ENCODE measurements around the gene SLC5A1.
"Not testable (repeated sequence)": the region's sequence is repeated elsewhere in the genome, so short reads cannot be mapped to it uniquely, and the experiment has no call there.

Gene SLC5A1

DNA sequence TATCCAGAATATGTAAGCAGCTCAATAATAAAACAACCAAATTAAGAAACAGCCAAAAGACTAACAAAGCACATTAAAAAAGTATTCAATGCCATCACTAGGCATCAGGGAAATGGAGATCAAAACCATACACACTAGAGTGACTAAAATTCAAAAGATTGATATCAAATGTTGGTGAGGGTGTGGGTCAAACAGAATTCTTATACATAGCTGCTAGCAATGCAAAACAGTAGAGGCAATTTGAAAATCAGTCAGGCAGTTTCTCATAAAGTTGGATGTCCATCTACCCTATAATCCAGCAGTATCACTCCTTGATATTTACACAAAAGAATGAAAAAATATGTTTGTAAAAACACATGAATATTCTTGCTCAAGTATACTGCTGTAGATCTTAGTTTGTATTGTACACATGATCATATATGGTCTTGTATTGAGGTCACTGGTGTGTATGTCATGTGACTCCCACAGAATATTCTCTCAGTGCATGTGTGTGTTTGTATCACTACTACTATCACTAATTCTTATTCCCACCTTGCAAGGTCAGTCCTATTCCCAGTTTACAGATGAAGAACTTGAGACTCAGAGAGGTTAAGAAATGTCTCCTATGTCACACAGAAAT lies 54.9 kb downstream of the SLC5A1 start:
- no peak for DNase-seq

DNA sequence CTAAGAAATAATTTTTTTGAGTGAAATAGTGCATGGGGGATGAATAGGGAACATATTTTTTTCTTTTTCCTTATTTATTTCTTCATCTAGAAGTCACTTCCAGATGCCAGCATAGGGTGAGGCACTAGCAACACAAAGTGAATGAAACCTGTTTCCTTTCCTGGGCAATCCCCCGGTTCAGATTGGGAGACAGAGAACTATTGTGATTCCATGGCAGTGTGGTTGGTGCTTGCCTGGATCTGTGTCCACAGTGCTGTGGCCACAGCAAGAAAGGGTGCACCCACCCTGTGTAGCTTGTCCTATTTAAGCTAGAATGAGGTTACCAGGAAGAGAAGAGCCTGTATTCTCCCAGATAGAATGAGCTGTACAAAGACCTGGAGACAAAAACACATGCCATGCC lies 57.6 kb downstream of the SLC5A1 start:
- no peak for DNase-seq

DNA sequence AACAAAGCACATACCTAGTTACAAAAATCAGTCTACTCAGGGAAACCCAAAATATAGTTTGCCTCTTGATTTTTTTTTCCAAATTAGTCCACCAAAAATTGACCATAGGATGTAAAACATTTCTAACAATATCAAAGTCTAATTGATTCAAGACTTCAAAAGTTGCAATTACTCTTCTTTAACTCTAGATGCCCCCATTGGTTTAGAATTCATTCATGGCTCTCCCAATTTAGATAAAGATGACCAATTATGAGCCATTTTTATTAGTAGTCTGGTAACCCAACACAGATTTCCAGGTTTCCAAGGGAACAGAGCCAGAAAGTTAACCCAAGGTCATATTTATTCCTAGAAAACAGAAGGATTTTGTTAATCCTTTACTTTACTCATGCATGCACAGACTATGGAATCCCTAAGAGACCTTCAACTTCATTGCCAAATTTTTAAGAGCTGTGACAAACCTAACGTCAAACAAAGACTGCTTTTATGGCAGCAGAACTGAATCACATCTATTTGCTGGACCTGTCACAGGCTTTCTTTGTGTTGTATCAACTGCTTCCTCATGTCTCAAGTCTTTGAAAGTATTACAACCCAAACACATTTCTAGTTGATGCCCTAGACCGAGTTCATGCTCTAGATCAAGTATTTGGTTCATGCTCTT lies 60.7 kb downstream of the SLC5A1 start:
- no peak for DNase-seq

DNA sequence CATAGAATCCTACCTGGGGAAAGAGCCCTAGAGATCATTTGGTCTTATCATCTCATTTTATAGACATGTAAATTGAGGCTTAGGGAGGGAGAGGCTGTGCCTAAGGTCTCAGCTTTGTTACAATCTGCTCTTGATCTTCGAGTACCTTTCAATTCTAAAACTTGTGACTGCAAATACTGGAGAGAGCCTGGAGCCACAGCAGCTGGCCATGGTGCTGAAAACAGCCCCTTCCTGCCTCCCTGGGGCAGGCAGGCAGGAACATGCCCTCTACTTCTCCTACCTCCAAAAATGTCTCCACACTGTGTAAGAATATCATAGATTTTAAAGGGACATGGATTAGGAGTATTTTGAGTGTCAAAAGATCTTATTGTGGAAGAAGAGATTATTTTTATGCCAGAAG lies 63.9 kb downstream of the SLC5A1 start:
- DNase-seq = no peak

DNA sequence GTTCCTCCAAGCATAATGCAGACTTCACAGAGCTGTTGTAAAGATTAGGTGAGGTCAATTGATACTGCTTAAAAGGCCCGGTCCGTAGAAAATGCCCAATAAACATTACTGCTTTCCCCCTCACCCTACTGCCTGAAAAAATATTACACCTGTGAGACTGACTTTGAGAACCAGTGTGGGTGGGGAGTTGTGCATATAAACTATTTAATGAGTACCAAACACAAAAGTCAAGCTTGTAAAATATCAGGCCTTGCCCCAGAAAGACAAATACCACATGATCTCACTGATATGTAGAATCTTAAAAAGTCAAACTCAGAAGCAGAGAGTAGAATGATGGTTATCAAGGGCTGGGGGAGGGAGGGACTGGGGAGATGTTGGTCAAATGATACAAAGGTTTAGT lies 69.3 kb downstream of the SLC5A1 start:
- DNase-seq = no peak

DNA sequence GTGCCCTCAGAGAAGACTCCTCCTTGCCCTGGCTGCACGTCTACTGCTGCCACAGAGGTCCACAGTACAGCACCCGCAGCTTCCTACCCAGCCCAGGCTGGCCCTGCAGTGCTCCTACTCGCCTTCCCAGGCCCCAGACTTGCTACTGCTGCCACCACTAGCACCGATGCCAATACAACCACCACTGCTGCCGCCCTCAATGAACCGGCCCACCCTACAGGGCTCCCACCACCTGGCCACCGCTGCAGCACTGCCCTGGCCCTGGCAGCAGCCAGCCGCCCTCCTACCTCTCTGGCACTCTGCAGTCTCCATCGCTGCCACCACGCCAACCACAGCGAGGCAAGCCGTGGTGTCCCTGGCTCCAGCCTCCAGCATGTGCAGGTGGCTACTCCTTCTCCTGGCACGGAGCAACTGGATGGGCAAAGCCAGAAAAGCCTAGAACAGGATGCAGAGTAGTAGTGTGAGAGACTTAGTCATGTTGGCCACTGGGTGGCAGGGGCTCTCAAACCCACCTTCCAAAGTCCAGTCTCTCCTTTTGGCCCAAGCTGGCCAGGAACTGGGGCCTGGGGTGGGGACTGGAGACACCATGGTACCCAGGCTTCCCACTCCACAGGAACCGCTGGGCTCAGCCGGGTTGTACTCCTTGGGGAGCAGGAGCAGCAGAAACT lies 76.6 kb downstream of the SLC5A1 start:
- no peak for DNase-seq

DNA sequence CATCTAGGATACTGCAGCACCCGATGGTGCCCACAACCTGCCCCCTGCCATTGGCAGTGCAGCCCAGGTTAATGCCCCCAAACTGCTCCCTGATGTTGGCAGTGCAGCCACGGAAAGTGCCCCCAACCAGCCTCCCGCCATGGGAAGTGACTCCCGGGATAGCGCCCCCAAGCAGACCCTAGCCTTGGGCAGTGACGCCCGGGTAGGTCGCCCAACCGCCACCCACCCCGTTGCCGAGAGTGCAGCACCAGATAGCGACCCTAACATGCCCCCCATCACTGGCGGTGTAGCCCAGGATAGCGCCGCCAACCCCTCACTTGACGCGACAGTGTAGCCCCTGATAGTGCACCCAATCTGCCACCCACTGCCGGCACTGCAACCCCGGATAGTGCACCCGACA lies 77.5 kb downstream of the SLC5A1 start:
- DNase-seq = no peak

DNA sequence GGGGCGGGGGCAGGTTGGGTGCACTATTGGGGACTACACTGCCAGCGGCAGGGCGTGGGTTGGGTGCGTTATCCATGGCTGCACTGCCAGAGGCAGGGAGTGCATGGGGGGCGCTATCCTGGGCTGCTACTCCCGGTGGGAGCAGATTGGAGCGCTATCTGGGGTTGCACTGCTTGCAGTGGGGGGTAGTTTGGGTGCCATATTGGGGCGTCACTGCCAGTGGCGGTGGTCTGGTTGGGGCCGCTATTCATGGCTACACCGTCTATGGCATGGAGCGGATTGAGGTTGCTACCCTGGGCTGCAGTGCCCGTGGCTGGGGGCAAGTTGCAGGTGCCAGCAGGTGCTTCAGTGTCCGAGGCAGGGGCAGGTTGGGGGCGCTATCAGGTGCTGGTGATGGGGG lies 79.8 kb downstream of the SLC5A1 start:
- no peak for DNase-seq

DNA sequence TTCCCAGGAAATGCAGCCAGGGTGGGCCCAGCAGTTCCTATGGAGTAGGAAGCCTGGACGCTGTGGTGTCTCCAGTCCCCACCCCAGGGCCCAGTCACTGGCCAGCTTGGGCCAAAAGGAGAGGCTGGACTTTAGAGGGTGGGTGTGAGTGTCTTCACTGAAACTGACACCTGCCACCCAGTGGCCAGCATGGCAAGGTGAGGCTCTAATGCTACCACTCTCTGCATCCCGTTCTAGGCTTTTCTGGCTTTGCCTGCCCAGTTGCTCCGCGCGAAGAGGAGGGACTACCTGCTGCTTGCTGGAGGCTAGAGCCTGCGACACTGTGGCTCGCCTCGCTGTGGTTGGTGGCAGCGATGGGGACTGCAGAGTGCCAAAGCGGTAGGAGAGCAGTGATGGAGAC lies 80.6 kb downstream of the SLC5A1 start:
- no peak for DNase-seq

DNA sequence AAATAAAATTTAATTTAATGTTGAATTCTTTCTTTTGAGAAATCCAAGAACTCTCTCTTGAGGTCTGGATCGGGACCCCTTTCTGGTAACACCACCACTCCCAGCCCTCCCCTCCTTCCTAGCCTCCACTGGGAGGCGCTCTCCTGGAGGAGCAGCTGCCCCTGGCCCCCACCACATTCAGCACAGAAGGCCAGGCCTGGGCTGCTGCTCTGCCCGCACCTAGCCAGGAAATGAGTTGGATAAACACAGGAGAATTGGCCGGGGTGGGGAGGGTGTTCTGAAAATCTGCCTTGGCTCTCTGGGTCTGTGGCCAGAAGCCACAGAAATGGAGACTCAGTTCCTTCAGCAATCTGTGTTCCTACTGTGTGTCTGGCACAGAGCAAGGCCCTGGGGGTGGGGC lies 84.8 kb downstream of the SLC5A1 start:
- DNase-seq = no peak

DNA sequence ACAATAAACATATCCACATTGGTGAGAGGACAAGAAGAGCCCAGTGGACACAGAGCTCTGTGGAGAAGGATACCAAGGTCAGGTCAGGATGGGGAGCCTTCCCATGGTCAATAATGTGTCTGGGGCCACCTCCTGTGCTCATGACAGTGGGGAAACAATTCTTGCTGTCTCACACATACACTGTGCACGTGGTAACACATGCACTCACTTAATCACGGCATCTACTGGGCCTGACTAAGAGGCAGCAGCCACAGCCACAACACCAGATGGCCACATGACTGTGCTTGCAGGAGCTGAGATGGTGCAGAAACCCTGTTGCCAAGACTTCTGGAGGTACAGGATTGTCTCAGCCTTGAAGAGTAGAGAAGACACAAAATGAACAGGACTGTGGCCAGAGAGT lies 87.4 kb downstream of the SLC5A1 start:
- no peak for DNase-seq

DNA sequence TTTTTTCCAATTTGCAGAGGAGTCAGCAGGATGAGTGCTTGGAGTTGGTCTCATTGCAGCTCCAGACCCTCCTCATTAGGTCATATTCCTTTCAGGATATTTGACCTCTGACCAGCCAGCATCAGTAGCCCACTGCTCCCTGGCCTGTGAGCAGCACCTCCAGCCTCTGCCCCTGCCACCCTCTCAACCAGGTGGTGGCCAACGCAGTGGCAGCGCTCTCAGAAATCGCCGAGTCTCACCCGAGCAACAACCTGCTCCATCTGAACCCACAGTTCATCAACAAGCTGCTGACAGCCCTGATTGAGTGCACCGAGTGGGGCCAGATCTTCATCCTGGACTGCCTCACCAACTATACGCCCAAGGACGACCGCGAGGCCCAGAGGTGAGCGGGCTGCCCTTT lies 89.1 kb downstream of the SLC5A1 start:
- DNase-seq = no peak

DNA sequence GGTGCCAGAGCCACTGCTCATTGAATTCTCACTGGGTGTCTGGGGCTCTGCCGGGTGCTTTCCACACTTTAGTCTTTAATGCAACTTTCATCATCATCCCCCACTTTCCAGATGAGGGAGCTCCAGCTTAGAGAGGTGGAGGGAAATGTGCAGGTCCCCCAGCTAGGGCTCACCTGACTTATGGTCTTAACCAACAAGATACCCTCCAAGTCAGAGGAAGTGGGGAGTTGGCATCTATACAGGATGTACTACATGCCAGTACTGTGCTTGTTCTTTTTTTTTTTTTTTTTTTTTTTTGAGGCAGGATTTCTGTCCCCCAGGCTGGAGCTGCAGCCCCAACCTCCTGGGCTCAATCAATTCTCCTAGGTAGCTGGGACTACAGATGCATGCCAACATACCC lies 89.7 kb downstream of the SLC5A1 start:
- DNase-seq = no peak

DNA sequence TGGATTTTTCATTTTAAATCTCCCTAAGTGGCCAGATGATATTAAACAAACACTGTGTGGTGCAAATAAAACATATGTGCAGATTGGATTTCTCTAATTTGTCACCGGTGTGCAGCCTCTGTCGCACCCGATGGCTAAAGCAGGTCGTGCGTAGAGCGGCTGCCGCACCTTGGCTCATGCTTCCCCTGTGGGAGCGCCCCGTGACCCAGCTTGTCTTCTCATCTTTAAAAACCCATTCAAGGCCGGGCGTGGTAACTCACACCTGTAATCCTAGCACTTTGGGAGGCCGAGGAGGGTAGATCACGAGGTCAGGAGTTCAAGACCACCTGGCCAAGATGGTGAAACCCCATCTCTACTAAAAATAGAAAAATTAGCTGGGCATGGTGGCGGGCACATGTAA lies 91.7 kb downstream of the SLC5A1 start:
- DNase-seq = not testable (repeated sequence)

DNA sequence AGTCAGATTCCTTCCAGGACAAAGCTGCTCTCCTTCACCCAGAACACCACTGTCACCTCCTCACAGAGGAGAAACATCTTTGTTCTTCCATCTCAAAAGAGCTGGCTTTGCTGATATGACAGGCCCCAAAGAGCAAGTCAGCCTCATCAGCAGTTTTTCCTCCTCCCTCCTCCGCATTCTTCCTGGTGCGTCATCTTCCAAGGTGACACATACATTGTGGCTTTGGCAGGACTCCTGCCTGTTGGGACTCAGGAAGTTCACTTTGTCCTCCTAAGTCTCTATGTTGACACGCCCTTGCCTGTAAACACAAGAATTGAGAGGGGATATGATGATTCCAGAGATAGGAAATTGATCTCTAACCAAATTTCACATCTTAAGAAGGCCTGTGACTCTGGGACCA lies 92.9 kb downstream of the SLC5A1 start:
- DNase-seq = not testable (repeated sequence)

DNA sequence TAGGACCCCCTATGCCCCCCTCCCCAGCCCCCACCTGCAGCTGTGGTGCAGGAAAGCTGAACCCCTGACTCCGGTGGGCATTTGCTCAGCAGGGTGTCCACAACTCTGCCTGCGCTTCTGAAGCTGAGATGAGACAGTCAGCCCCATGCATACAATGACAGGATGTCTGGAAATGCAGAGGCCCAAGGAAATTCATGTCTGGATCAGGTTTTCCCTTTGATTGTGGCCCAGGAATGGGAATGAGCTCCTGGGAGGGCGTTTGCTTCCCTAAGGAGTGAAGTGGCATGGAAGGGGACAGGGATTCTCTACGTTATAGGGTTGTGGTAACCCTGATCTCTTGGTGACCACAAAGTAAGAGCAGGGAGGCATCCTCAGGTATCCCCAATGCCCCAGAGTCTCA lies 93.8 kb downstream of the SLC5A1 start:
- DNase-seq = not testable (repeated sequence)

DNA sequence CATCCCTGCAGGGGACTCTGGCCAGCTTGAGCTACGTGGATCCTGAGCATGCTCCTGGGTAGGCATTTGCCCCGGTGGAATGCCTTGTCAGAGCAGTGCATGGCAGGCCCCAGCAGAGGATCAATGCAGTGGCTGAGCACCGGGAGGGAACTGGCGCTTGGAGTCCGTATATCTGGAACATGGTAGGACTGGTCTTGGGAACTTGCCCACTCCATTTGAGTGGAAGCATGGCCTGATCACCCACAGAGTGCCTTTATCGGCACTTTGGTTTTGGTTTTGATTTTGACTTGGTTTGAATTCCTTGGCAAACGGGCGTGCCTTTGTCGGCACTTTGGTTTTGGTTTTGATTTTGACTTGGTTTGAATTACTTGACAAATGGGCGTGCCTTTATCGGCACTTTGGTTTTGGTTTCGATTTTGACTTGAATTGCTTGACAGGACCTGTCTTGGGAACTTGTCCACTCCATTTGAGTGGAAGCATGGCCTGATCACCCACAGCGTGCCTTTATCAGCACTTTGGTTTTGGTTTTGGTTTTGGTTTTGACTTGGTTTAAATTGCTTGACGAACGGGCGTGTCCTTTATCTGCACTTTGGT lies 94.8 kb downstream of the SLC5A1 start:
- peak; percentile 16 for DNase-seq

DNA sequence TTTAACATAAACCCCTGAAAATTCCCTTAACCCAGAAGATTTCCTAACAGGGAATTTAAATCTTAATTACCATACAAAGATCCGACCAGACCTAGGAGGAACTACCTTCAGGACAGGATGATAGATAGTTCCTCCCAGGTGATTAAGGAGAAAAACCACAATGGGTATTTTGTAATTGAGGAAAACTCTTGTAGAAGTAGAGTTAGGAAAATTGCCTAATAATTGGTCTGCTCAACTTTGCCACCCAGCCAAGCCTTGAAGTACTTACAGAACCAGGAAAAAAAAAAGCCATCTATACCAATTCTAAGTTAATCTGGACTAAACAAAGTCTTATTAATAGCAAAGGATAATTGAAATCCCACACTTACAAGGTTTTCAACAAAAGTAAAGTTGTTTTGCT lies 95.5 kb downstream of the SLC5A1 start:
- not testable (repeated sequence) for DNase-seq

DNA sequence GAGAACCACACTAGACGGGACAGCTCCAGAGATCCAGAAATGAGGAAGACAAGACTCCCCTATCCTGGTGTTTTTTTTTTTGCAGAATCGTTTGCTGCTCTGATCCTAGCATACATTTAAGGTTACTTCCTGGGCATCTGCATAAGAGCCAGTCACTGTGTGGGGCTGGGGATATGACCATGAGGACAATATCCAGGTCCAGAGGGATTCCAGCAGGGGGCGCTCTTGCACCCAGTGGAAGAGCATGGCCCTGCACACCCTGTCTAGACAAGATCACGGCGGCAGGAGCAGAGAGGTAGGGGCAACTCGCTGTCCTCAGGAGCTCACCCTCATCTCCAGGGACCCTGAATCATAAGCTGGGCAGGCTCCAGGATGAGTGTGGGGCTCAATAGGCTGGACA lies 97.6 kb downstream of the SLC5A1 start:
- DNase-seq = peak; percentile 25

DNA sequence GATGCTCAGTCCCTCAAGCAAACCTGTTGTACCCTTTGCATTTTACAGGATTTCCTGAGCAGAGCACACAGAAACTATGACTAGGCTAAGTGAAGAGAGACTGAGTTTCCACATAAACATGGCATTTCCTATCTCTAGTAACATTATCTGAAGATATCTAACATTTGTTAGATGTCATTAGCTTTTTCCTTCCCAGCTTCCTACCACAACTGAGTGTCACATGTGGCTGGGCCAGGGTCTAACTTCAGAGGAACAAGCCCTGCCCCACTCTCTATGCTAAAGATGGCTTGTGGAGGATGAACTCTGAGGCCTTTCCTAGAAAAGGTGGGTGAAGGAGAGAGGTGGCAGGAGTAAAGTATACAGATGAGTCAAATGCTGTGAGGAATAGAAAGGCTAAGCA lies 99.5 kb downstream of the SLC5A1 start:
- no peak for DNase-seq

DNA sequence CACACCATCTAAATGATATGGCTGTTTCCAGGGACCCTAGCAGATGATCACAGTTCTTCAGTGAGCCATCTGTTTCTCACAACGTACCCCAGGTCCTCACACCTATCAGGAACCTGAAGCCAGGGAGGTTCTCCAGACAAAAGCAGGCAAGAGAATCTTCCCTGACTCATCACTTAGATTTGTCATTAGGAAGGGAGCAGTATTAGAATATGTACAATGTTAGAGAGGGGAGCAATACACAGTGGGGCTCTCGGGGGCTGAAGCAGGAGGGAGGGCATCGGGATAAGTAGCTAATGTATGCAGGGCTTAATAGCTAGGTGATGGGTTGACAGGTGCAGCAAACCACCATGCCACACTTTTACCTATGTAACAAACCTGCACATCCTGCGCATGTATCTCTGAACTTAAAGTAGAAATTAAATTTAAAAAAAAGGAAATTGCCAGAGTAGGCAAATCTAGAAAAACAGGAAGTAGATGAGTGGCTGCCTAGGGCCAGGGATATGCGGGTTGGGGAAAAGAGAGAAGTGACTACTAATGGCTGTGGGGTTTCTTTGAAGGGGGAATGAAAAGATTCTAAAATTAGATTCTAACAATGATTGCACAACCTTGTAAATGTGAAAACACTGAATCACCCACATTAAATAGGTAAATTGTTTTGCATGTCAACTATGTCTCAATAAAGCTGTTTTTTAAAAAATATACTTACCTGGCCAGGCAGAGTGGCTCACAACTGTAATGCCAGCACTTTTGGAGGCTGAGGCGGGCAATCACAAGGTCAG lies 101.6 kb downstream of the SLC5A1 start:
- DNase-seq = peak; percentile 16

DNA sequence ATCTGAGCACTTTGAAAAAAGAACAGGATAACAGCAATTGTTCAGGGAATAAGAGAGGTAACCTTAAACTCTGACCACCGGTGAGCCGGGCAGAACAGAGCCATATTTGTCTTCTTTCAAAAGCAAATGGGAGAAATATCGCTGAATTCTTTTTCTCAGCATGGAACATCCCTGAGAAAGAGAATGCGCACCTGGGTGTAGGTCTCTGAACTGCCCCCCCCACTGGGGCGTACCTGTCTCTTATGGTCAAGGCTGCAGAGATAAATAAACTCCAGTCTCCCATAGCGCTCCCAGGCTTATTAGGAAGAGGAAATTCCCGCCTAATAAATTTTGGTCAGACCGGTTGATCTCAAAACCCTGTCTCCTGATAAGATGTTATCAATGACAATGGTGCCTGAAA lies 104.1 kb downstream of the SLC5A1 start:
- not testable (repeated sequence) for DNase-seq

DNA sequence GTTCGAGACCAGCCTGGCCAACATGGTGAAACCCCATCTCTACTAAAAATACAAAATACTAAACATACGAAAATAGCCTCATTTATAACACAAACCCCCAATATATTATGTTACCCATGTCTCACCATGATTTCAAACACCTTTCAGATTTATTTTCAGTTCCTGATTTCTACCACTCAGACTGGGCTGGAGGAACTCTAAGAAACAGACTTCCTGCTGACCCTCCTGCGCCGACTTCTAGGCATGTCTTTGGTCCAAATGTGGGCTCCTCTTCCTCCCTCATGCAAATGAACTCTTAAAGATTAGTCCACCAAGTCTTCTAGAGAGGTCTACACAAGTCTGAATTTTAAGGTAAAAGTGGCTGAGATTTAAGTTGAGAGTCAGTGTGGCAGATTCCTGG lies 105.3 kb downstream of the SLC5A1 start:
- not testable (repeated sequence) for DNase-seq
